Occipital lobe (tissue), 2 donors: ENCODE measurements around the gene RIMS4. TPM values are rescaled to one million over a fixed set of nuclear protein-coding genes. Genes with fewer than 3 reads are reported as not detected.
"Not testable (repeated sequence)": the region's sequence is repeated elsewhere in the genome, so short reads cannot be mapped to it uniquely, and the experiment has no call there.

ENCODE experiments used
- DNase-seq: peaks from one replicate; lab custom pipeline; 2025; lab: John Stamatoyannopoulos, UW
- total RNA-seq: library from RNA; depleted of rRNA; stranded (reverse); fragments of >200 nt; gene quantifications from one replicate; pipeline ENCODE4 v1.2.3, GENCODE V29; 2014

Gene RIMS4
- total RNA-seq, 1 donor from 2014 or later: 77.5 TPM

DNA sequence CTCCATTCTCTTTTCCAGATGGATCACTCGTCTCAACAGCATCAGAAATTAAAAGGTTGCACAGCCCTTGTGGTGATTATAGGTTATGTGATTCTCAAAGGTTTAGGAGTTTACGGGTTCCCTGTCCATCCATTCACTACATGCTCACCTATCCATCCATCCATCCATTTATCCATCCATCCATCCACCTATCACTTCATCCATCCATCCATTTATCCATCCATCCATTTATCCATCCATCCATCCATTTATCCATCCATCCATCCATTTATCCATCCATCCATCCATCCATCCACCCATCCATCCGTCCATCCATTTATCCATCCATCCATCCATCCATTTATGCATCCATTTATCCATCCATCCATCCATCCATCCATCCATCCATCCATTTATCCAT is 46.5 kb downstream of the RIMS4 start:
- not testable (repeated sequence) for DNase-seq

- no peak for DNase-seq
These were observed 47.7 kb downstream of the RIMS4 start for GRCh38 chr20:44762466-44763140.

- DNase-seq: no peak
These were observed 48.9 kb downstream of the RIMS4 start for GRCh38 chr20:44761423-44761822.

GRCh38 chr20:44759595-44759994 is 50.8 kb downstream of the RIMS4 start:
- DNase-seq: no peak

GRCh38 chr20:44758247-44759101 is 51.9 kb downstream of the RIMS4 start:
- no peak for DNase-seq

- no peak for DNase-seq
These were observed 53.4 kb downstream of the RIMS4 start for GRCh38 chr20:44756956-44757355.

- DNase-seq: no peak
These were observed 54.2 kb downstream of the RIMS4 start for GRCh38 chr20:44756011-44756688.

DNA sequence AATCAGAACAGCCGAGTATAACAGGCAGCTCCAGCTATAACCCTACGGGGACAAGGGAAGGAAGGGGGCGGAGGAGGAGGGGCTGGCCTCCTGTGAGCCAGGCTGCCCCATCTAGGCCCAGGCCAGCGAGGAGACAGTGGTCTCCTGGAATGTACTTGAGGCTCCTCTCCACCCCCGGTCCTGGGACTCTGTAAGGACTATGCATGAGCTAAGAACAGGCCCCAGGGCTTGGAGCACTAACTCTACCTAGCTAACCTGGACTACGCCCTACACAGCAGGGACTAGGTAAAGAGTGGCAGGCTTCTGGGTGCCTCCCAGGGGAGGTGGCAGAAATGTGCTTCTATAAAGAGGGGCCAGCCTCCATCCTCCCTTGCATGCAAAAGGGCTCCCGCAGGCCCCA is 55.8 kb downstream of the RIMS4 start:
- no peak for DNase-seq

GRCh38 chr20:44752099-44752931 is 58.0 kb downstream of the RIMS4 start:
- DNase-seq: no peak

DNA sequence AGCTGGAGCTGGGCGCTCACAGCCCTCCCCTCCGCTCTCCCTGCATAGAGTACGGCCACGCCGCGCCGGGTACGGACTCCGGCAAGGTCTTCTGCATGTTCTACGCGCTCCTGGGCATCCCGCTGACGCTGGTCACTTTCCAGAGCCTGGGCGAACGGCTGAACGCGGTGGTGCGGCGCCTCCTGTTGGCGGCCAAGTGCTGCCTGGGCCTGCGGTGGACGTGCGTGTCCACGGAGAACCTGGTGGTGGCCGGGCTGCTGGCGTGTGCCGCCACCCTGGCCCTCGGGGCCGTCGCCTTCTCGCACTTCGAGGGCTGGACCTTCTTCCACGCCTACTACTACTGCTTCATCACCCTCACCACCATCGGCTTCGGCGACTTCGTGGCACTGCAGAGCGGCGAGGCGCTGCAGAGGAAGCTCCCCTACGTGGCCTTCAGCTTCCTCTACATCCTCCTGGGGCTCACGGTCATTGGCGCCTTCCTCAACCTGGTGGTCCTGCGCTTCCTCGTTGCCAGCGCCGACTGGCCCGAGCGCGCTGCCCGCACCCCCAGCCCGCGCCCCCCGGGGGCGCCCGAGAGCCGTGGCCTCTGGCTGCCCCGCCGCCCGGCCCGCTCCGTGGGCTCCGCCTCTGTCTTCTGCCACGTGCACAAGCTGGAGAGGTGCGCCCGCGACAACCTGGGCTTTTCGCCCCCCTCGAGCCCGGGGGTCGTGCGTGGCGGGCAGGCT is 60.1 kb downstream of the RIMS4 start:
- DNase-seq: no peak

GRCh38 chr20:44748005-44748370 is 62.4 kb downstream of the RIMS4 start:
- no peak for DNase-seq

GRCh38 chr20:44747166-44748004 is 63.0 kb downstream of the RIMS4 start:
- DNase-seq: peak; percentile 65

DNA sequence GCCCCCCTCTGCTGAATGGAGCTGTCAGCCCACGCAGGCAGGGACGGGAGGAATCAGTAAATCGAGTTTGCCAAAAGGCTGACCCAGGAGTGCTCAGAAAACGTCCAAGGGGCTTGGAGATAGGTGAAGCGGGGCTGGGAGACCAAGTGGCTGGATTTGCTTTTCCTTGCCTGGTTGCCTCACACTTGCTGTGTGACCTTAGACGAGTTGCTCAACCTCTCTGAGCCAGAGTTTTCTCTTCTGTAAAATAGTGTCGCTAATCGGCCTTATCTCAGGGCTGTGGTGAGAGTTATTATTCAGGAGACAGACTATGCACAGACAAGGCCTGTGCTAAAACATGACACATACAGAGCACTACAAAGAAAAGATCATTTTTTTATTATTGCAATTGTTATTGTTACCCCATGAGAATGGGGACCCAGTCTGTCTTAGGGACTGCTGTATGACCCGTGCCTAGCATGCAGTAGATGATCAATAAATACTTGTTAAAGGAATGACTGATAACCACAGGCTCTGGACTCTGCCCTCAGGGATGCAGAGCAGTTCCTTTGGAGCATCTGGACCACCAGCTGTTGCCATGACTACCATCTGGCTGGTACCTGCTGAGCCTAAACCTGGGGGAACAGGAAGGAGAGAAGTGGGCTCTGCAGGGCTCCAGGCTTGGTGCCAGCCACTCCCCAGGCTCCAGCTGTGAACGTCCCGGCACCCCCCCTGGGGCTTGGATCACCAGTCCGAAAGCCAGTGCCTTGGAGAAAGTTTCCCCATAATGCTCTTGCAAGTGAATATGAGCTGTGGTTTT is 63.8 kb downstream of the RIMS4 start:
- no peak for DNase-seq

GRCh38 chr20:44745598-44746366 is 64.6 kb downstream of the RIMS4 start, which contains the start of gene KCNK15:
Gene KCNK15, plus strand, starts transcription at chr20:44745865. Its CDS starts 46 bp downstream, at chr20:44745911.
- no peak for DNase-seq

GRCh38 chr20:44745122-44745597 is 65.2 kb downstream of the RIMS4 start:
- no peak for DNase-seq

GRCh38 chr20:44743916-44744655 is 66.3 kb downstream of the RIMS4 start:
- DNase-seq: no peak

DNA sequence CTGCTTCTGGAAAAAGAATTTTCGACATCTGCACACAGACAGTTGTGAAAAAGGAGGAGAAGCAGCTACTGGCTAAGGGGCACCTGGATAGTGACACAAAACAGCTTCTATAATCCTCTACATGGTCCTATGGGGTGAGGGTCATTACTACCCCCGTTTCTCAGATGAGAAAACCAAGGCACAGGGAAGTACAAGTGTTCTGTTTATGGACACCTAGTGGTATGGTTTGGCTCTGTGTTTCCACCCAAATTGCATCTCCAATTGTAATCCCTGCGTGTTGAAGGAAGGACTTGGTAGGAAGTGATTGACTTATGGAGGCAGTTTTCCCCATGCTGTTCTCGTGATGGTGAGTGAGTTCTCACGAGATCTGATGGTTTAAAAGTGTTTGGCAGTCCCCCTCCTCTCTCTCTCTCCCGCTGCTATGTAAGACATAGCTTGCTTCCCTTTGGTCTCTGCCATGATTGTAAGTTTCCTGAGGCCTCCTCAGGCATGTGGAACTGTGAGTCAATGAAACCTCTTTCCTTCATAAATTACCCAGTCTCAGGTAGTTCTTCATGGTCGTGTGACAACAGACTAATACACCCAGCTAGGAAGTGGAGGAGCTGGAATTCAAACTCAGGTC is 67.2 kb downstream of the RIMS4 start:
- DNase-seq: no peak
